GM21723 (cell line): ENCODE results near the gene NECAB2.

Experiments
- ATAC-seq: cut with Tn5 transposase; IDR thresholded peaks from one replicate; pipeline ENCODE4 v1.9.1; 2021; ENCODE audit warnings: mild to moderate bottlenecking, moderate library complexity; ENCODE audit not compliant: unreplicated experiment

Gene NECAB2

GRCh38 chr16:83965444-83966152 is 2.4 kb upstream of the NECAB2 start:
- no peak for ATAC-seq

- ATAC-seq = no peak
Observed at GRCh38 chr16:83966153-83966696, 1.8 kb upstream of the NECAB2 start.

GRCh38 chr16:83967091-83967490 is 953 bp upstream of the NECAB2 start:
- no peak for ATAC-seq

DNA sequence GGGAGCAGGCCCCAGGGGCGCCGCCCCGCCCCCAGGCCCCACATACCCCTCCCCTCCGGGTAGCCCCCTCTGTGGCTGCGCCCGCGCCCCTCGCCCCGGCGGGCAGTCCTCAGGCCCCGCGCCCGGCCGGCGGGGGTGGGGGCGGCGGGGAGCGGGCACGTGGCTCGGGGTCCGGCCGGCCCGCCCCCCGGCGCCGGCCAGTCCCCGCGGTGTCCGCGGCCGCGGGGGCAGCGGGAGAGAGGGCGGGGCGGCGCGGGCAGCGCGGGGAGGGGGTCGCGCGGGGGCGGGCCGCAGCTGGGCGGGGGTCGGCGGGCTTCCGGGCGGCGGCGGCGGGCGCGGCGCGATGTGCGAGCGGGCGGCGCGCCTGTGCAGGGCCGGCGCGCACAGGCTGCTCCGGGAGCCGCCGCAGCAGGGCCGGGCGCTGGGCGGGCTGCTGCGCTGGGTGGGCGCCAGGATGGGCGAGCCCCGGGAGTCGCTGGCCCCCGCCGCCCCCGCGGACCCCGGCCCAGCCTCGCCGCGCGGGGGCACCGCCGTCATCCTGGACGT is 335 bp downstream of the NECAB2 start:
- no peak for ATAC-seq

DNA sequence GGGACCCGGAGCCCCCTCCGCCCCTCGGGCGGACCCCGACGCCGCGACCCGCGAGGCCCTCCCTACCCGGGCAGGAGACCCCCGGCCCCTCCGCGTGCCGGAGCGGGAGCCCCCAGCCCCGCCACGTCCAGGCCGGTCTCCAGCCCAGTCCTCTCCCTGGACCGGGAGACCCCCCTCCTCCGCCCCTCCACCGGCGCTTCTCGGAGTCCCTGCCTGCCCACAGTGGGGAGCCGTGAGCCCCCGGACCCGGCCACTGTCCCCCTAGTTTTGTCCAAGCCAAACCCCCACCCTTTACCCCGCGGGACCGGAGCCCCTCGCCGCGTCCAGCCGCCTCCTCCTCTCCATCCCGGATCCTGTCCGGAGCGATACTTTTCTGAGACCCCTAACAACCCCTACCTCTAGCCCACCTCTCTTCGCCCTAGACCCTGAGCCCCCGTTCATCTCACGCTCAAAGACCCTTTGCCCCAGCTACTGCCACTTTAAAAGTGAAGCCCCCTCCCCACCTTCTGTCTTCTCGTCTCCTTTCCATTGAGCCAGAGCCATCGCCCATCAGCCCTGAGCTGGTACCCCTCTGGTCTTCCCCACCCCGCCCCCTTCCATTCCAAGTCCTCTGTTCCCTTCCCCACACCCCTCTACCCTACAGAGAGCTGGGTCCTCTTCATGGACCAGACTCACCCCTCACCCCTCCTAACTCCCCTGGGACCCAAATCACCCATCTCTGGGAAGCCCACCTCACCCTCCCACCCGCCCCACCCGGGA is 1.0 kb downstream of the NECAB2 start:
- ATAC-seq = no peak

GRCh38 chr16:83969771-83970429 is 1.9 kb downstream of the NECAB2 start:
- ATAC-seq = no peak

DNA sequence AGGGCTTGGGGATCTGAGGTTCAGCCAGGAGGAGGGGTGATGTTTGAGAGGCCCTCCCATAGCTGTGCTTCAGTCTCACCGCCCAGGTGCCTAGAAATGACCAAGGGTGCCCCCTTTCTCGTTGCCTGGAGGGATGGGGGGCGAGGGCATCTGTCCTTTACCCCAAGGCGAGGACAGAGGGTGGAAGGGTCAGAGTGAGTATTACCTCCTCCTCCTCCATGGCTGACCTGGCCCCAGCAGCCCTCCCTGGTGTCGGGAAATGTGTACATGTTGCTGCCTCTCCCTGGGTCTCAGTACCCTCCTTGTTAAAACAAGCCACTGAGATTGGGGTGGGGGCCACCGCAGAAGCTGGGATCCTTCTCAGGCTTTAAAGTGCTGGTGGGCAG is 2.4 kb downstream of the NECAB2 start:
- no peak for ATAC-seq

DNA sequence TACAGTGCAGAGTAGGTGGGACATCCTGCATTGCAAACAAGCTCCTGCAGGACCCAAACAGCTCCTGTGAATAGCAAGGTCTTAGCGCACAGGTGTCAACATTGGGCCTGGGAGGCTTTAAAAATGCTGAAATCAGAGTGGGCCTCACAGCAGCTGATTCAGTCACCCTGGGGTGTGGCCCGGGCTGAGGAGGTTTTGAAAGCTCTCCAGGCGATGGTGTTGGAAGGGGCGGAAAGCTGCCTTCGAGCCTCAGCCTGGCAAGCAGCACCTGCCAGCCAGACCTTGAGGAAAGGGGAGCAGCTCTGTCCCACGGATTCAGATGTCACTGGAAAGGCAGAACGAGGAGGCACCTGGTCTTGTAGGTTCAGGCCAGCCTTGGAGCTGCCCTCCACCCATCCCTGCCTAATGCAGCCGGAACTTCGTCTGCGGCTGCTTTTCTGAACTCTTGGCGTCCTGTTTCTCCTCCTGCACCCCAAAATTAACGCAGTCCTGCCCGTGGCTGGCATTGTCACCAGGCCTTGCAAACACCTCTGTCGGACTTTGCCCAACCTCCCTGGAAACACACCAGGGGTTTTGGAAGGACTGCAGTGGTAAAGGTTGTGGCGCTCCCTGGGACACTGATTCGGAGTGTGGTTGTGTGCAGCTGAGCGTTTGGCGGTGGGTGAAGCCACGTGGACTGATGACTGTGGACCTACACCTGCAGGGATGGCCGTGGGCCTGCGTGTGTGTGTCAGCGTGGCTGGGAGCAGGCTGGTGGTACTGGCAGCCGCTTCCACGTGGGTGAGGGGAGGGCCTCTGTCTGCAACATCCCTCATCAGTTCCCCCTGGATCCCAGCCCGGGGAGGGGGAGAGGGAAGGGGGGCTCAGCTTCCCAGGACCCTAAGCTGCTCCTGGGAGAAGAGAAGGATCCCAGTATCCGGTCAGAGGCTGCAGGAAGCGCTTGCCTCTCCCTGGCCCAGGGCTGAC is 3.4 kb downstream of the NECAB2 start:
- ATAC-seq = no peak

DNA sequence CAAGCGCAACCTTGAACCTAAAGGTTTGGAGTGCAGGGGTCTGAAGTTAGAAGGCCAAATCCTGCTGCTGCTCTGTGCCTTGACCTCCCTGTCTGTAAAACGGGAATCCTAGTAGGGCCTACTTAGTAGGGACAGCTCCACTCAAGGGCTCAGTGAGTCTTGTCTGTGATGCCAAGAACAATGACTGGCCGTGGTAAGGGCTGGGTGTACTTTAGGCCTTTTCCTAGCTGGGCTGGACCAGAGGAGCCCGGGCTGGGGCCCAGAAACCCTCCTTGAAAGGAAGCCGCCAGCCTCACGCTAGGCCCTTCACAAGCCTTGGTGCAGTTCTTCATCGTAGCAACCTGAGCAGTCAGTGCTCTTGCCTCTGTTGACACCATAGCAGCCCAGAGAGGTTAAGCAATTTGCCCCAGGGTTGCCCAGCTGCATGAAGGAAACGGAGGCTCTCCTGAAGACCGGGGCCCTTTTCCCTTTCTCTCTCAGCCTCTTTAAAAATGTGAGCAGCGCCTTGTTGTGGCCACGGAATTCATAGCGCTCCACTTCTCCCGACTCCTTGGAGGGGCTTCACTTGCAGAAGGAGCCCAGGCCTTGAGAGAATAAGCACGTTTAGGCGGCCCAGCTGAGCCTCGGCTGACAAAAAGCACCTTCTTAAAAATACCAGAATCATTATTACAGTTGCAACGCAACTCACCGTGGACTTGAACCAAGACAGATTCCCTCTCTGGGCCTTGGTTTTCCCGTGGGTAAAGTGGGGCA is 4.4 kb downstream of the NECAB2 start:
- no peak for ATAC-seq

- ATAC-seq = no peak
Observed at GRCh38 chr16:83973077-83973476, 5.0 kb downstream of the NECAB2 start.

DNA sequence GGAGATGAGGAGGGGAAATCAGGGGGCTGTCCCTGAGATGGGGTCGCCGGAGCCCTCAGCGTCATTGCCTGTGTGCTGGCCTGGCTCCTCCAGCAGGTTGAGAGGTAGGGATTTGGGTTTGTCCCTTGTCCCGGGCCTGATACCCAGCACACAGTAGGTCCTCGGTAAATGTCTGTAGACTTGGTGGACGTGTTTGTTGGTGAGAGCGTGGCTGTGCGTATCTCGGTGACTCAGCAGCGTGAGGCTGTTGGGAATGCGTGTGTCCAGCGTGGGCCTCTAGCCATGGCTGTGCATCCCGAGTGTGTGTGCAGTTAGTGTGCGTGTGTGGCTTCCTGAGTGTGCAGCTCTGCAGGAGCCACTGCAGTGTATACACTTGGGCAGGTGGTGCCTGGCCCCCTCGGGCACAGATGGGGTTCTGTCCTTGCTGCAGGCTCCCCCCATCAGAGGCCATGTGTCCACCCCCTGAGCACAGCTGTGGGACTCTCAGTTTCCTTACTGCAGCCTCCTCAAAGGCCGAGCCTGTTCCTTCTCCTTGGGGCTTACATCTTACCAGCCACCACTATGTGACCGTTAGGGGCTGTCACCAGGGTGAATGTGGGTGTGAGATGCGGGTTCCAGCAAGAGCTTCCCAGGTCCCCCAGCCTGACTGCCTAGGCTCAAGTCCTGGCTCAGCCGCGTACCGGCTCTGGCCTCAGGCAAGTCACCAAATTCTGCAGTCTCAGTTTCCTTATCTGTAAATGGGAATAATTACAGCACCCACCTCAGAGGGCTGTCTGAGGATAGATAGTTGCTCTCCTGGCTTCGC is 5.7 kb downstream of the NECAB2 start:
- ATAC-seq = no peak

- no peak for ATAC-seq
Observed at GRCh38 chr16:83974475-83974874, 6.4 kb downstream of the NECAB2 start.

- no peak for ATAC-seq
Observed at GRCh38 chr16:83975590-83976260, 7.7 kb downstream of the NECAB2 start.

DNA sequence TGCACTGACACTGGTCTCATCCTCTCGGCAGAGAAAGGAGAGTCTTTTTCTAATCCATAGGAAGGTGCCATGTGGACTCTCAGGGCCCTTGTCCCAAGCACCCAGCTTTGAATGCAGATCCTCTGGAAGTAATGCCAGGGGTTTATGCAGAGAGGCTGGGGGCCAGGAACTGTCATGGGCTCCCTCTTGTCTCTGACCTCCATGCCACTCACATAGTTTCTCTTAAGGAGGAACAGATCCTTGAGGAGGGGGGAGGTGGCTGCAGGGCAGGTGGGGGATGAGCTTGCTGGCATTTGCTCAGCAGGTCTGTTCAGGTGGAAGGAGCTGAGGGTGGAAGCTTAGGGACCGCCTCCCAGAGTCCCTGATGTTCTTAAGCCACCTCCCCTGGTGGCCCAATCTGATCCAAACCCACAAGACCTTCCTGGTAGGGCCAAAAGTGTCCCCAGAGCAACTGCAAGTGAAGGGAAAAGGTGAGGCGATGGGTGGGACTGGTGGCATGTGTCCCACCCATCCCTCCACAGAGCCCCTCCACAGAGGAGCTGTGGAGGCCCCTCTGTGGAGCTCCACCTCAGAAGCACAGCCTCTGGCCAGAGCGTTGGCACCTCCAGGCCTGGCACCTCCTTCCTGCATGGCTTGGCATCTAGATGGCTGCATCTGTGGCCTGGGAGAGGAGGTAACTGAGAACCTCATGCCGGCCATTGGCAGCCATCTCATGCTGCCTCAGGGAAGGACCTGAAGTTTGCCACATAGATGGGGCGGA is 9.2 kb downstream of the NECAB2 start:
- no peak for ATAC-seq

- no peak for ATAC-seq
Observed at GRCh38 chr16:83978401-83978904, 10.4 kb downstream of the NECAB2 start.

DNA sequence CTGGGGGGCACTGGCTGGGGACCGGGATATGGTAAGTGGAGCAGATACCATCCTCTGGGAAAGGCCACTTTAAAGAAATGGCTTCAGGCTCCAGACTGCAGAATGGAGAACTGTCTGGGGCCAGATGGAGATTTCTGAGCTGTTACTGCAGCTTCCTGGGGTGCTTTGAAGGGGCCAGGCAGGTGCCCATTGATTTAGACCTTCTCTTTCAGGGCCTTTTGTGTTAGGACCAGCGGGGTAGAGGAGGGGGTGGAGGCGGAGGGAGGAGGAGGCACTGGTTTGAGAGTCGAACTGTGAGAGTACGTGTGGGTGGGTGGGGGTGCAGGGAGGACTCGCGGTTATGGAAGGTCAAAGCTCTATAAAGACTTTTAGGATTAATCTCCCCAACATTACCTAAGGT is 11.4 kb downstream of the NECAB2 start:
- ATAC-seq = no peak

DNA sequence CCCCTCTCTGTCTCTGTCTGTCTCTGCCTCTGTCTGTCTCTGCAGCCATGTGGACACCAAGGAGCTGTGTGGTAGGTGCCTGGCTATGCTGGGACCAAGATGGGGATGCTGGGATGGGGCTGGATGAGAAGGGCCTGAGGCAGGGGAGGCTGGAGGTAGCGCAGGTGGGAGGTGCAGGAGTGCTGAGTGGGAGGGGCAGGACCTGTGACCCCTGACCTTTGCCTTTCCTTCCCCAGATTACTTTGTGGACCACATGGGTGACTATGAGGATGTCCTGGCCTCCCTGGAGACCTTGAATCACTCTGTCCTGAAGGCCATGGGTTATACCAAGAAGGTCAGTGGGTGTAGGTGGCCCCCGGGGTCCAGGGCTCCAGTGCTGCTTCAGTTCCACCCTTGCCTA is 12.8 kb downstream of the NECAB2 start:
- ATAC-seq = no peak
